ENCODE results near the gene PCLAF. TPM values are rescaled to one million over a fixed set of nuclear protein-coding genes. Genes with fewer than 3 reads are reported as not detected.

The PCLAF gene
- total RNA-seq, 1 experiment from 2014 or later = 93.5 TPM

DNA sequence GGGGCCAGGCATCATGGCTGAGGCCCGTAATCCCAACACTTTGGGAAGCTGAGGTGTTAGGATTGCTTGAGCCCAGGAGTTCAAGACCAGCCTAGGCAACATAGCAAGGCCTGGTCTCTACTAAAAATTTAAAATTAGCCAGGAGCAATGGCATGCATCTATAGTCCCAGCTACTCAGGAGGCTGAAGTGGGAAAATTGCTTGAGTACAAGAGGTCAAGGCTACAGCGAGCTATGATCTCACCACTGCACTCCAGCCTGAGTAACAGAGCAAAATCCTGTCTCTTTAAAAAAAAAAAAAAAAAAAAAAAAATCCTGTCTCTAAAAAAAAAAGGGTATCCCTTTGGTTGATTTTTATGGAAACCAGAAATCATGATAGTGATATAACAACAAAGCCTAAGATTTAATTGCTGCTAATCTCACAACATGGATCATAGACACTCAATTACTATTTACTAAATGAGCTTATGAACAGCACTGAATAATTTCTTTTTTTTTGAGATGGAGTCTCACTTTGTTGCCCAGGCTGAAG is 12.1 kb downstream of the PCLAF start:
- H3K27ac ChIP-seq (ENCODE audit: low read depth, low read length) = no peak overlapping the region
- no TSS peak for BruUV-seq (replicated peaks)
- H3K4me1 ChIP-seq (ENCODE audit: control insufficient read depth in 1 of 2, insufficient read depth in 2 of 2, low read length in 2 of 2) = no peaks in the 10 kb centered on the region
- no peak overlapping the region for H3K4me3 ChIP-seq (replicated peaks in 1 of 2; ENCODE audit: low read depth in 1 of 2, low read length in 2 of 2)
- ATAC-seq (no peak), DNase-seq (ENCODE audit: low read depth, low spot score) (no peak)
- peaks cover 24% of the 10 kb centered on the region for H3K79me2 ChIP-seq (ENCODE audit: insufficient read depth, low read length)
- H3K4me2 ChIP-seq (ENCODE audit: low read length) = no peak overlapping the region
- no peak overlapping the region for H2AFZ ChIP-seq (ENCODE audit: low read depth, low read length, poor library complexity, severe bottlenecking)
- H3K9ac ChIP-seq (ENCODE audit: low read length) = no peak overlapping the region
- TF ChIP-seq, protein P1, sequence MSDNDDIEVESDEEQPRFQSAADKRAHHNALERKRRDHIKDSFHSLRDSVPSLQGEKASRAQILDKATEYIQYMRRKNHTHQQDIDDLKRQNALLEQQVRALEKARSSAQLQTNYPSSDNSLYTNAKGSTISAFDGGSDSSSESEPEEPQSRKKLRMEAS (IDR thresholded peaks at IDR 0.05) = no peak
- no peak for TF ChIP-seq ELF1 (IDR thresholded peaks at IDR 0.05; ENCODE audit: borderline replicate concordance, low read depth)
- TF ChIP-seq FOSL1 (IDR thresholded peaks at IDR 0.05; ENCODE audit: low read depth) = no peak
- no peak for TF ChIP-seq JUND (IDR thresholded peaks at IDR 0.05)
- no peak for TF ChIP-seq YY1 (IDR thresholded peaks at IDR 0.05; ENCODE audit: extremely low read depth, insufficient replicate concordance, low read depth, low read length)
- TF ChIP-seq SIN3A (IDR thresholded peaks at IDR 0.05; ENCODE audit: low read depth) = no peak
- TF ChIP-seq, protein P2, sequence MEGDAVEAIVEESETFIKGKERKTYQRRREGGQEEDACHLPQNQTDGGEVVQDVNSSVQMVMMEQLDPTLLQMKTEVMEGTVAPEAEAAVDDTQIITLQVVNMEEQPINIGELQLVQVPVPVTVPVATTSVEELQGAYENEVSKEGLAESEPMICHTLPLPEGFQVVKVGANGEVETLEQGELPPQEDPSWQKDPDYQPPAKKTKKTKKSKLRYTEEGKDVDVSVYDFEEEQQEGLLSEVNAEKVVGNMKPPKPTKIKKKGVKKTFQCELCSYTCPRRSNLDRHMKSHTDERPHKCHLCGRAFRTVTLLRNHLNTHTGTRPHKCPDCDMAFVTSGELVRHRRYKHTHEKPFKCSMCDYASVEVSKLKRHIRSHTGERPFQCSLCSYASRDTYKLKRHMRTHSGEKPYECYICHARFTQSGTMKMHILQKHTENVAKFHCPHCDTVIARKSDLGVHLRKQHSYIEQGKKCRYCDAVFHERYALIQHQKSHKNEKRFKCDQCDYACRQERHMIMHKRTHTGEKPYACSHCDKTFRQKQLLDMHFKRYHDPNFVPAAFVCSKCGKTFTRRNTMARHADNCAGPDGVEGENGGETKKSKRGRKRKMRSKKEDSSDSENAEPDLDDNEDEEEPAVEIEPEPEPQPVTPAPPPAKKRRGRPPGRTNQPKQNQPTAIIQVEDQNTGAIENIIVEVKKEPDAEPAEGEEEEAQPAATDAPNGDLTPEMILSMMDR (IDR thresholded peaks at IDR 0.05 in 2 of 3, conservative IDR thresholded peaks at IDR 0.05 in 1 of 3; ENCODE audit: borderline replicate concordance in 1 of 3, insufficient read depth in 1 of 3, low read depth in 2 of 3, low read length in 2 of 3) = no peak
- no peak for TF ChIP-seq POLR2A (IDR thresholded peaks at IDR 0.05; ENCODE audit: borderline replicate concordance, extremely low read depth, insufficient read depth, insufficient read length)
- no peak for TF ChIP-seq RAD21 (IDR thresholded peaks at IDR 0.05; ENCODE audit: low read depth)
- no peak for TF ChIP-seq SP1 (IDR thresholded peaks at IDR 0.05; ENCODE audit: low read depth)
- TF ChIP-seq, protein P3, sequence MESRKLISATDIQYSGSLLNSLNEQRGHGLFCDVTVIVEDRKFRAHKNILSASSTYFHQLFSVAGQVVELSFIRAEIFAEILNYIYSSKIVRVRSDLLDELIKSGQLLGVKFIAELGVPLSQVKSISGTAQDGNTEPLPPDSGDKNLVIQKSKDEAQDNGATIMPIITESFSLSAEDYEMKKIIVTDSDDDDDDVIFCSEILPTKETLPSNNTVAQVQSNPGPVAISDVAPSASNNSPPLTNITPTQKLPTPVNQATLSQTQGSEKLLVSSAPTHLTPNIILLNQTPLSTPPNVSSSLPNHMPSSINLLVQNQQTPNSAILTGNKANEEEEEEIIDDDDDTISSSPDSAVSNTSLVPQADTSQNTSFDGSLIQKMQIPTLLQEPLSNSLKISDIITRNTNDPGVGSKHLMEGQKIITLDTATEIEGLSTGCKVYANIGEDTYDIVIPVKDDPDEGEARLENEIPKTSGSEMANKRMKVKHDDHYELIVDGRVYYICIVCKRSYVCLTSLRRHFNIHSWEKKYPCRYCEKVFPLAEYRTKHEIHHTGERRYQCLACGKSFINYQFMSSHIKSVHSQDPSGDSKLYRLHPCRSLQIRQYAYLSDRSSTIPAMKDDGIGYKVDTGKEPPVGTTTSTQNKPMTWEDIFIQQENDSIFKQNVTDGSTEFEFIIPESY (IDR thresholded peaks at IDR 0.05; ENCODE audit: extremely low read depth, insufficient replicate concordance, low read length) = no peak
- no peak for TF ChIP-seq ATF3 (IDR thresholded peaks at IDR 0.05)
- no peak for TF ChIP-seq ZNF274 (IDR thresholded peaks at IDR 0.05; ENCODE audit: low read depth, low read length)
- TF ChIP-seq POLR2AphosphoS5 (IDR thresholded peaks at IDR 0.05; ENCODE audit: low read depth, low read length) = no peak
- TF ChIP-seq EGR1 (IDR thresholded peaks at IDR 0.05; ENCODE audit: low read depth) = no peak
- H3K36me3 ChIP-seq (ENCODE audit: control insufficient read depth in 1 of 2, insufficient read depth in 2 of 2, low read length in 2 of 2) = peaks cover 0 to 14% of the 10 kb centered on the region in 2 experiments; a peak in 2 of 4 replicates
- POLR2A ChIA-PET = no interaction called here
- H4K20me1 ChIP-seq (ENCODE audit: insufficient read depth) = no peaks in the 10 kb centered on the region
- no peaks in the 10 kb centered on the region for H3K27me3 ChIP-seq (ENCODE audit: insufficient read depth, low read length)
- H3K9me2 ChIP-seq (ENCODE audit: insufficient read depth) = no peaks in the 10 kb centered on the region
- intact Hi-C loops (cut with micrococcal nuclease) = no loop called here
- no peaks in the 10 kb centered on the region for H3K9me3 ChIP-seq (ENCODE audit: control insufficient read depth in 1 of 2, insufficient read depth in 1 of 2, low read depth in 1 of 2, low read length in 2 of 2)
- CTCF ChIA-PET = no interaction called here
- RAD21 ChIA-PET (ENCODE audit: low non-redundant PET in 1 of 2, low total read pairs in 2 of 2, uncharacterized antibody in 2 of 2, unreplicated experiment in 2 of 2) = no interaction called here
